ES-I3 (cell line): ENCODE data around the gene FHIT.

Experiments used
- H3K36me3 ChIP-seq: 2 replicates; pipeline ENCODE4 v1.6.1; 2013; ENCODE audit warnings: mild to moderate bottlenecking, low read length, control low read depth, moderate library complexity; ENCODE audit not compliant: insufficient read depth
- H3K4me1 ChIP-seq: 2 replicates; pipeline ENCODE4 v1.6.1; 2013; ENCODE audit warnings: mild to moderate bottlenecking, control low read depth, low read length; ENCODE audit not compliant: insufficient read depth
- H3K9ac ChIP-seq: 2 replicates; pipeline ENCODE4 v1.6.1; 2013; ENCODE audit warnings: low read depth, mild to moderate bottlenecking, low read length, moderate library complexity
- H3K9me3 ChIP-seq: 2 replicates; pipeline ENCODE4 v1.6.1; 2013; ENCODE audit warnings: mild to moderate bottlenecking, low read length, moderate library complexity; ENCODE audit not compliant: control insufficient read depth, insufficient read depth

The FHIT gene

DNA sequence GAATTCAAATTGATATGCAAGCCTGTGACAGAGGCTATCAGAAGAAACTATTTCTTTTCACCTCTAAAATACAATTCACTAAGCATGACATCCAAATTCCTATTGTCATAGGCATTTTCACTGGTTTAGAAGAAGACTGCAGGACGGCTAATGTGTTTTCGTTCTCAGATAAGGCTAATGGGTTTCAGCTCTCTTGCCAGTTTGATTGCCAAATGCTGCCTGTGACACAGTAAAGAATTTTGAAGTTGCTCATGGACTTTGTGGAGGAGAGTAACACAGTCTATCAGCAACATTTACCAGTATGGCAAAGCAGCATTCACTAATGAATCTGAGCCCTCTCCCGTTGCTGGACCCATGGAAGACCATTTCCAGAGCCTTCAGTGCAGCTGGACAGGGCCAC lies 948.1 kb downstream of the FHIT start:
- Histone ChIP-seq H3K9me3 (no peaks in the 10 kb centered on the region), H3K4me1 (no peaks in the 10 kb centered on the region), H3K36me3 (no peaks in the 10 kb centered on the region), H3K9ac (no peak overlapping the region)

DNA sequence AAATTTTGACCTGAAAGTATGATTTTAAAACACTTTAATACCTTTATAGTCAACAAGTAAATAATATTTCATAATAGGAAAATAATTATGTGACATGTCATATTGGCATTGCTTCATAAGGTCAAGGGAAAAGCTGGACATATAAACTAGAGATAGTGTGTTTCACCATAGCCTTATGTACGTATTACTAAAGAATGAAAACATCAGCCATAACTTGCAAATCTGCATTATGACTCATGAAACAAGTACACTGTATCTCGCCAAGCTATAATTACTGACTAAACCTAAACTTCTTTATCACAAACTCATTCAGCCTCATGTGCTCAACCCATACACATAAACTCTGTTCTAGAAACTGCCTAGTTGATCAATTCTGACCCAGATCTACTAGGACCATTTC lies 950.1 kb downstream of the FHIT start:
- Histone ChIP-seq H3K9ac (no peak overlapping the region), H3K9me3 (no peaks in the 10 kb centered on the region), H3K4me1 (no peaks in the 10 kb centered on the region), H3K36me3 (no peaks in the 10 kb centered on the region)

DNA sequence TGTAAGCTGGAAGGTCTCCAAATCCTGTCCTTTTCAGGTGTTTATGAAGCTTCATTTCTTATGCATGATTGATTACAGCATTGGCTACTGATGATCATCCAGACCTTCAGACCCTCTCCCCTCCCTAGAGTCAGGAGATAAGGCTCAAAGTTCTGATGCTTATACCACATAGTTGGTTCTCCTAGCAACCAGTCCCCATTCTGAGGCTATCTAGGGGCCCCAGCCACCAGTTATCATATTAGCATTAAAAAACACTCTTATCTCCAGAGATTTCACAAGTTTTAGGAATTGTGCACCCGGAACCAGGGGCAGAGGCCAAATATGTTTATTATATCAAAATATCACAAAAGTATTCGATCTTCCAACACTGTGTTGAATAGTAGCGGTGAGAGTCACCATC lies 953.1 kb downstream of the FHIT start:
- Histone ChIP-seq H3K36me3 (no peaks in the 10 kb centered on the region), H3K9ac (no peak overlapping the region), H3K9me3 (no peaks in the 10 kb centered on the region), H3K4me1 (no peaks in the 10 kb centered on the region)

GRCh38 chr3:60294181-60294580 lies 957.1 kb downstream of the FHIT start:
- no peak overlapping the region for H3K9ac ChIP-seq

DNA sequence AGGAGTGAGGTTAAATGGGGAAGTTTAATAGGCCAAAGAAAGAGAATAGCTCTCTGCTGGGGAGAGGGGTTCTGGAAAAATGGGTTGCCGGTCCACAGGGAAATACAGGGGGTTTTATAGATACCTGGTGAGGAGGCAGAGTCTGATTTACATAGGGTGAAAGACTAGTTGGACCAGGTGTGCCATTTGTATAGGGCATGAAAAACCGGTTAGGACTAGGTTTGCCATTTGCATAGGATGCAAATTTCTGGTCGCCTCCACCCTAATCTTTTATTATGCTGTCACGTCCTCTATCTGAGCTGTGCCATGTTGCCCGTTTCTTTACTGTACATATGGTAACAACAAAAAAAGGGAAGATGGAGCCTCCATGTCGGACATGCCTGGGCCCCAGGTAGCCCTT lies 960.1 kb downstream of the FHIT start:
- no peak overlapping the region for H3K9ac ChIP-seq
- H3K36me3 ChIP-seq: no peaks in the 10 kb centered on the region
- H3K9me3 ChIP-seq: no peaks in the 10 kb centered on the region
- no peaks in the 10 kb centered on the region for H3K4me1 ChIP-seq

More at GRCh38 chr3:60294181-60294580, 957.1 kb downstream of the FHIT start:
- Histone ChIP-seq H3K36me3 (no peaks in the 10 kb centered on the region), H3K4me1 (no peaks in the 10 kb centered on the region), H3K9me3 (no peaks in the 10 kb centered on the region)

GRCh38 chr3:60290122-60290492 lies 961.1 kb downstream of the FHIT start:
- H3K9ac ChIP-seq: no peak overlapping the region
- no peaks in the 10 kb centered on the region for H3K9me3 ChIP-seq
- H3K36me3 ChIP-seq: no peaks in the 10 kb centered on the region
- no peaks in the 10 kb centered on the region for H3K4me1 ChIP-seq

DNA sequence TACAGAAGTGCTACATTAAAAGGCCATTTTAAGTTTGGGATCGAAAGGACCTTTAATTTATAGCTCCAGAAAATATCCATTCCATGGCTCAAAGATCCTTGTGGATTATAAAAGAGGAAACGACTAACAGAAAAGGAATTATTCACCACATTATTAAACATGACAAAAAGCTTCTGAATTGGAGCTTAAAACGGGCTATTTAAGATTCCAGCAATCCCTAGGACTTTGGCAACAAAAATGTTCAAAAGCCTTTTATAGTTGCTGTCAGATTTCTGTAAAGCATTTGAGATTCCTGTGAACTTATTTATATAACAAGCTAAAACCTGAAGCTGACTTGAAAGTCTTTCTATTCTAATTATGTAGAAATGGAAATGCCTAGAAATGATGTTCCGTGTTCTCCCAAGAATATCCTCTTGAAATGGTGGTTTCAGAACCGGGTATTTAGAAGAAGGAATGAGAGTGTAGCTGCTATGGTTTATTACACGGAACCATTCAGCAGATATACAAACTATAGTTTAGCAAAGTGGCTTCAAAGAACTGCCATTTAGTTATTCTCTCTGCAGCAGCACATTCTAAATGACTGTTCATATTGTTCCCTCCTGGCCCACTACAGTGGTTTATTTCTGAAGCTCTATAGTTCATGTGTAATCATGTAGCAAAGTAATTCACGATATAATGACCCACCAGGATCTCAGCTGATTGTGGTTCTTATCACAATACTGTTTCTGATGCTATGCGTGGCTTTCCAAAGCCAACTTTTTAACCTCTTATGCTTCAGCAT lies 961.7 kb downstream of the FHIT start:
- no peaks in the 10 kb centered on the region for H3K9me3 ChIP-seq

DNA sequence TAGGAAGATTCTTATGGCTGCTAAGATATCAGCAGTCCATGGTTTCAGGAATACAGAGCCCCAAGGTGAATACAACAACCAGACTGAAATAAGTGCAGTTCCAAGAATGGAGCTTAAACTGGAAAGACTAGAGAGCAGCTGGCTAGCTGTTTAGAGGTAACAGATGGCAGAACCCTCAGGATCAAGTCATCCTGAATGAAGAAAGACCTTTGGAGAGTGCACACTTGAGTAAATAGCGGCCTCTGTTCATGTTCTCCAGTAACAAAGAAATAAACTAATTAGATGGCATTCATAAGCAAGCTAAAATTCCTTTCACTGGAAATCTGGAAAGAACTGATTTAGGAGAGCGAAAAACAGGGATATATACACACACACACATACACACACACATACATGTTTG lies 968.4 kb downstream of the FHIT start:
- Histone ChIP-seq H3K4me1 (peaks cover 3% of the 10 kb centered on the region; the same call in 1 of the 2 replicates), H3K9ac (no peak overlapping the region), H3K9me3 (no peaks in the 10 kb centered on the region), H3K36me3 (no peaks in the 10 kb centered on the region)

More for the DNA sequence above, 961.7 kb downstream of the FHIT start:
- no peak overlapping the region for H3K9ac ChIP-seq
- H3K4me1 ChIP-seq: no peaks in the 10 kb centered on the region
- no peaks in the 10 kb centered on the region for H3K36me3 ChIP-seq

DNA sequence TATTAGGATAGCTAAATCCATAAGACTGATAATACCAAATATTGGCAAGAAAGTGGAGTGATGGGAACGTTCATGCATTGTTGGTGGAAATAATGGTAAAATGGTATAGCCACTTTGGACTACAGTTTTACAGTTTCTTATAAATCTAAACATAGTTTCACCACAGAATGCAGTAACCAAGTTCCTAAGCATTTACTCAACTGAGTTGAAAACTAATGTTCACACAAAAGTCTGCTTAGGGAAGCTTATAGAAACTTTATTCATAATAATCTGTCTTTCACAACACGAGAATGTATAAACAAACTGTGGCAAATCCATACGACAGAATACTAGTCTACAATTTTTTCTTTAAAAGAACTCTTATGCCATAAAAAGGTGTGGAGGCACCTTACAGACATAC lies 969.3 kb downstream of the FHIT start:
- Histone ChIP-seq H3K9ac (no peak overlapping the region), H3K36me3 (no peaks in the 10 kb centered on the region), H3K9me3 (no peaks in the 10 kb centered on the region), H3K4me1 (peaks cover 3% of the 10 kb centered on the region; the same call in 1 of the 2 replicates)

DNA sequence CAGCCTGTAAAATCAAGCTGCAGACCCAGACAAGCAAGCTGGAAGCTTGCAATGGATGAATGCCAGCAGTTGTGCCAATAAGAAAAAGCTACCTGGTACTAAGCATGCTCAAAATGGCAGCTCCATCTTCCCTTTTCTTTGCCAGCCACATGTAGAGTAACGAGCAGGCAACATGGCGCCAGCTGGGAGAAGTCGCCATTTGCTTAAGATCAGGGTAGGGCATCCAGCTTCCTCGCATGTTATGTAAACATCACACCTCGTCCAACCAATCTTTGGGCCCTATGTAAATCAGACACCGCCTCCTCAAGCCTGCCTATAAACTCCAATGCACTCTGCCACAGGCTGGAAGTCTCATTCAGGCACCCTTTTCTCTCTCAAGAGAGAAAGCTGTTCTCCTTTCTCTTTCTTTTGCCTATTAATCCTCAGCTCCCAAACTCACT lies 973.9 kb downstream of the FHIT start:
- Histone ChIP-seq H3K9me3 (no peaks in the 10 kb centered on the region), H3K36me3 (no peaks in the 10 kb centered on the region)

DNA sequence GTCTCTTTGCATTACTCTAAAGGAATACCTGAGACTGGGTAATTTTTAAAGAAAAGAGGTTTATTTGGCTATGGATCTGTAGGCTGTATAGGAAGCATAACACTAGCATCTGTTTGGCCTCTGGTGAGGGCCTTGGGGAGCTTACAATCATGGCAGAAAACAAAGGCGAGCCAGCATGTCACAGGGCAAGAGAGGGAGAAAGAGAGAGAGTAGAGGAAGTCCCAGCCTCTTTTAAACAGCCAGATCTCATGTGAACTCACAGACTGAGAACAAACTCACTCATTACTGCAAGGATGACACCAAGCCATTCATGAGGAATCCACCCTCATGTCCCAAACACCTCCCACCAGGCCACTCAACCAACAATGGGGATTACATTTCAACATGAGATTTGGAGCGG lies 974.6 kb downstream of the FHIT start:
- peaks cover 3% of the 10 kb centered on the region; the same call in 1 of the 2 replicates for H3K4me1 ChIP-seq
- H3K9me3 ChIP-seq: no peaks in the 10 kb centered on the region
- H3K36me3 ChIP-seq: no peaks in the 10 kb centered on the region

More for the DNA sequence above, 973.9 kb downstream of the FHIT start:
- Histone ChIP-seq H3K9ac (no peak overlapping the region), H3K4me1 (peaks cover 3% of the 10 kb centered on the region; the same call in 1 of the 2 replicates)

DNA sequence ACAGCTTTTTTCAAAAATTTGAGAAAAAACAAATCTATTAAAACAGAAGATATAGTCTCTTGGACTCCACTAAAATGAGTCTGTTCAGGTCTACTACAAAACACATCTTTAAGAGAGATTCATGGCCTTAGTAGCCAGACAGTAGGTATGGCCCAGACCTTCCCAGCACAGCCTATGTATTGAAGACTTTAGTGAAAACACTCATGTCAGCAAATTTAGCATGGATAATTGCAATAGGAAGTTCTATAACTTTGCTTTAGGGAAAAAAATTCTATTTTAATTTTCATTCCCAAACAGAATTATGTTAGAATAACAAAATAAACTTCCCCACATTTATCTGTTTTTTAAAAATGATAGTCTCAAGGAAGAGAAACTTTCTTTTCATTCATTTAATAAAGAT lies 976.6 kb downstream of the FHIT start:
- H3K9ac ChIP-seq: no peak overlapping the region
- H3K36me3 ChIP-seq: no peaks in the 10 kb centered on the region
- peaks cover 3% of the 10 kb centered on the region; the same call in 1 of the 2 replicates for H3K4me1 ChIP-seq
- H3K9me3 ChIP-seq: no peaks in the 10 kb centered on the region

More for the DNA sequence above, 974.6 kb downstream of the FHIT start:
- no peak overlapping the region for H3K9ac ChIP-seq

GRCh38 chr3:60274098-60274497 lies 977.2 kb downstream of the FHIT start:
- Histone ChIP-seq H3K4me1 (peaks cover 3% of the 10 kb centered on the region; the same call in 1 of the 2 replicates), H3K36me3 (no peaks in the 10 kb centered on the region), H3K9ac (no peak overlapping the region), H3K9me3 (no peaks in the 10 kb centered on the region)

DNA sequence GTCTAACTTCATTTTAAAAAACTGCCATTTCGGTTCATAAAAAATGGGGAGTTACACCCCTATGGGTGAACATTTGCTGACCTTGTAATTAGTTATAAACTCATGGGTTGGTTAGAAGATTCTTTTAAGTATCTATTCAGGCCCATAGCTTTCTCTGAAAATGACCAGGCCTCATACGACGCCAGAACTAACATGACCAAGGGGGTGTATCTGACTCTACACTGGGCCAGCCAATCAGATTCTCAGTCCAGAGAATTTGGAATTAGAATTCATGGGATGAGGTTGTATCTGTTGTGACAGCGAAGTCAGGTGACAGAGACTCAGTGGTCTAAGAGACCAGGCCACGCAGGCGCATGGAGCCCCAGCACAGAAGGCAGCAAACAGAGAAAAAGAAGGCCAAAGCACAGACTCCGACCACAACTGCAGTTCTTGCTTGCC lies 981.4 kb downstream of the FHIT start:
- Histone ChIP-seq H3K9ac (no peak overlapping the region), H3K4me1 (no peaks in the 10 kb centered on the region), H3K36me3 (no peaks in the 10 kb centered on the region), H3K9me3 (no peaks in the 10 kb centered on the region)

GRCh38 chr3:60269377-60269776 lies 981.9 kb downstream of the FHIT start:
- no peak overlapping the region for H3K9ac ChIP-seq
- H3K36me3 ChIP-seq: no peaks in the 10 kb centered on the region
- no peaks in the 10 kb centered on the region for H3K4me1 ChIP-seq
- no peaks in the 10 kb centered on the region for H3K9me3 ChIP-seq
